MCF 10A (cell line): ENCODE data around the gene RUNX3. TPM values are rescaled to one million over a fixed set of nuclear protein-coding genes. Genes with fewer than 3 reads are reported as not detected.

ENCODE experiments used
- BruUV-seq: library from RNA; stranded (reverse); fragments of 400-500 nt; replicated peaks from 2 replicates; lab custom pipeline; 2021; lab: Mats Ljungman, UMichigan
- CTCF ChIA-PET: fragments of 300-600 bp; sonication (Branson Sonifier 250); formaldehyde crosslinking; extraction: SDS; loops from one replicate; lab custom pipeline; 2021; ENCODE audit warnings: antibody characterized with exemption, inconsistent platforms; lab: Yijun Ruan, JAX
- POLR2A ChIA-PET: fragments of 300-600, 350-650 bp; sonication (Branson Sonifier 250); formaldehyde crosslinking; extraction: SDS; loops from one replicate; lab custom pipeline; 2020; ENCODE audit warnings: antibody characterized with exemption, inconsistent platforms; lab: Yijun Ruan, JAX
- DNase-seq: peaks from one replicate; pipeline ENCODE4 v3.0.0-alpha.2; 2018; ENCODE audit not compliant: unreplicated experiment
- H3K27ac Mint-ChIP-seq: one replicate; pipeline ENCODE4 v1.8.0; 2022; ENCODE audit warnings: mild to moderate bottlenecking, low read depth, mixed read lengths; ENCODE audit not compliant: unreplicated experiment
- H3K27me3 Mint-ChIP-seq: one replicate; pipeline ENCODE4 v1.8.0; 2022; ENCODE audit warnings: mixed read lengths; ENCODE audit not compliant: insufficient read depth, unreplicated experiment
- H3K36me3 Mint-ChIP-seq: one replicate; pipeline ENCODE4 v1.8.0; 2022; ENCODE audit warnings: mild to moderate bottlenecking, moderate library complexity, mixed read lengths; ENCODE audit not compliant: insufficient read depth, unreplicated experiment
- H3K4me1 Mint-ChIP-seq: one replicate; pipeline ENCODE4 v1.8.0; 2022; ENCODE audit warnings: mixed read lengths; ENCODE audit not compliant: insufficient read depth, unreplicated experiment
- H3K4me3 Mint-ChIP-seq: one replicate; pipeline ENCODE4 v1.8.0; 2022; ENCODE audit warnings: mild to moderate bottlenecking, moderate library complexity, mixed read lengths; ENCODE audit not compliant: unreplicated experiment
- H3K9me3 Mint-ChIP-seq: one replicate; pipeline ENCODE4 v1.8.0; 2022; ENCODE audit warnings: mixed read lengths; ENCODE audit not compliant: unreplicated experiment
- CTCF ChIP-seq: fragments of 200-600 bp; IDR thresholded peaks from one replicate; pipeline ENCODE4 v1.8.0; 2022; ENCODE audit warnings: antibody characterized with exemption, mild to moderate bottlenecking; ENCODE audit not compliant: unreplicated experiment
- intact Hi-C: fragments of 100-400 bp; cut with micrococcal nuclease; formaldehyde crosslinking; loops from 2 replicates; pipeline ENCODE4 v1.14.1; 2022
- total RNA-seq: library from RNA; stranded (reverse); gene quantifications from 2 replicates; pipeline ENCODE4 v1.2.3, GENCODE V29; 2022

Gene RUNX3
- total RNA-seq, 1 experiment from 2014 or later = not detected

- no peaks in the 10 kb centered on the region for H3K9me3 Mint-ChIP-seq
- H3K27ac Mint-ChIP-seq = no peak overlapping the region
- no peak overlapping the region for H3K4me3 Mint-ChIP-seq
- ChIA-PET POLR2A (no interaction called here), CTCF (interaction anchor here (0.5 to 1.2 kb wide), 3 partner anchors 88 to 1044 kb away, joined by 3 to 4 read pairs (median 4); no protein-coding TSS in a partner anchor)
- BruUV-seq = no TSS peak
- H3K27me3 Mint-ChIP-seq = no peaks in the 10 kb centered on the region
- H3K36me3 Mint-ChIP-seq = no peaks in the 10 kb centered on the region
- intact Hi-C loops = no loop called here
- DNase-seq = no peak
- H3K4me1 Mint-ChIP-seq = peaks cover 7% of the 10 kb centered on the region
- TF ChIP-seq CTCF = no peak
Measured at GRCh38 chr1:24948079-24948827, 18.2 kb upstream of the RUNX3 start.

- Mint-ChIP-seq H3K4me3 (no peak overlapping the region), H3K36me3 (no peaks in the 10 kb centered on the region), H3K9me3 (no peaks in the 10 kb centered on the region), H3K4me1 (peaks cover 7% of the 10 kb centered on the region), H3K27me3 (no peaks in the 10 kb centered on the region), H3K27ac (no peak overlapping the region)
- DNase-seq = no peak
- POLR2A ChIA-PET = interaction anchor here (0.6 kb wide), 1 partner anchor 17 kb away, joined by 3 read pairs; no protein-coding TSS in a partner anchor
- TF ChIP-seq CTCF = no peak
- CTCF ChIA-PET = interaction anchor here (0.6 to 1.2 kb wide), 4 partner anchors 89 to 278 kb away, joined by 3 to 4 read pairs (median 3); no protein-coding TSS in a partner anchor
- intact Hi-C loops = no loop called here
- BruUV-seq = no TSS peak
Measured at GRCh38 chr1:24946861-24947658, 17.0 kb upstream of the RUNX3 start.

- H3K4me1 Mint-ChIP-seq = peaks cover 7% of the 10 kb centered on the region
- no peak overlapping the region for H3K4me3 Mint-ChIP-seq
- H3K27me3 Mint-ChIP-seq = no peaks in the 10 kb centered on the region
- H3K9me3 Mint-ChIP-seq = no peaks in the 10 kb centered on the region
- TF ChIP-seq CTCF = no peak
- no peak for DNase-seq
- ChIA-PET CTCF (interaction anchor here (0.6 to 1.1 kb wide), 3 partner anchors 13 to 277 kb away, joined by 3 read pairs; no protein-coding TSS in a partner anchor), POLR2A (no interaction called here)
- H3K36me3 Mint-ChIP-seq = no peaks in the 10 kb centered on the region
- intact Hi-C loops = no loop called here
- BruUV-seq = no TSS peak
- no peak overlapping the region for H3K27ac Mint-ChIP-seq
Measured at GRCh38 chr1:24945354-24946326, 15.6 kb upstream of the RUNX3 start.
